Measurements from ENCODE around the gene DHPS.

Gene DHPS

GRCh38 chr19:12626958-12627357 lies 54.7 kb downstream of the DHPS start:
- in situ Hi-C loops (cut with MboI; ENCODE audit: low sequenced_read_pairs, unreplicated experiment): no loop called here
- no peak for DNase-seq (ENCODE audit: low spot score)
- no peak for TF ChIP-seq CTCF (IDR thresholded peaks at IDR 0.05; ENCODE audit: borderline replicate concordance, control extremely low read depth, extremely low read depth, insufficient read depth, missing control alignments)

All from GM13976 (cell line).